MM.1S (cell line): ENCODE data around the gene SLC22A14.

Experiments
- DNase-seq: peaks from one replicate; pipeline ENCODE4 v3.0.0-alpha.2; 2015
- H2AFZ ChIP-seq: fragments of 300-600 bp; sonication (generic); 2 replicates; pipeline ENCODE4 v1.6.0; 2016; ENCODE audit warnings: antibody characterized with exemption, low read length
- H3F3A ChIP-seq: fragments of 300-600 bp; sonication (generic); 2 replicates; pipeline ENCODE4 v1.6.1; 2016; ENCODE audit warnings: mild to moderate bottlenecking, antibody characterized with exemption, low read length, moderate library complexity, mixed read lengths; ENCODE audit not compliant: insufficient read depth
- H3K27ac ChIP-seq: fragments of 300-600 bp; sonication (generic); 2 replicates; pipeline ENCODE4 v1.5.1; 2016; ENCODE audit warnings: mild to moderate bottlenecking, low read length
- H3K27me3 ChIP-seq: fragments of 300-600 bp; sonication (generic); replicated peaks from 2 replicates; pipeline ENCODE4 v1.6.0; 2016; ENCODE audit warnings: low read length; ENCODE audit not compliant: insufficient read depth
- H3K36me3 ChIP-seq: fragments of 300-600 bp; sonication (generic); replicated peaks from 2 replicates; pipeline ENCODE4 v1.6.1; 2016; ENCODE audit warnings: mild to moderate bottlenecking, low read length, mixed read lengths; ENCODE audit not compliant: insufficient read depth
- H3K4me1 ChIP-seq: fragments of 300-600 bp; sonication (generic); 2 replicates; pipeline ENCODE4 v1.6.1; 2016; ENCODE audit warnings: low read length, mixed read lengths
- H3K4me2 ChIP-seq: fragments of 300-600 bp; sonication (generic); 2 replicates; pipeline ENCODE4 v1.6.0; 2016; ENCODE audit warnings: low read depth, low read length
- H3K4me3 ChIP-seq: fragments of 300-600 bp; sonication (generic); 2 replicates; pipeline ENCODE4 v1.5.1; 2016; ENCODE audit warnings: low read length, mixed read lengths
- H3K79me2 ChIP-seq: fragments of 300-600 bp; sonication (generic); 2 replicates; pipeline ENCODE4 v1.6.1; 2016; ENCODE audit warnings: mixed run types, low read length, mixed read lengths
- H3K9ac ChIP-seq: fragments of 300-600 bp; sonication (generic); 2 replicates; pipeline ENCODE4 v1.6.1; 2016; ENCODE audit warnings: low read length, mixed read lengths
- H3K9me2 ChIP-seq: fragments of 300-600 bp; sonication (generic); replicated peaks from 2 replicates; pipeline ENCODE4 v1.6.1; 2016; ENCODE audit warnings: mild to moderate bottlenecking, low read length, mixed read lengths; ENCODE audit not compliant: insufficient read depth
- H3K9me3 ChIP-seq: fragments of 300-600 bp; sonication (generic); replicated peaks from 2 replicates; pipeline ENCODE4 v1.6.1; 2016; ENCODE audit warnings: mild to moderate bottlenecking, low read length, mixed read lengths; ENCODE audit not compliant: insufficient read depth
- H4K20me1 ChIP-seq: fragments of 300-600 bp; sonication (generic); 2 replicates; pipeline ENCODE4 v1.6.1; 2016; ENCODE audit warnings: mild to moderate bottlenecking, low read length, moderate library complexity, mixed read lengths; ENCODE audit not compliant: insufficient read depth
- CTCF ChIP-seq: fragments of 300-600 bp; sonication (generic); IDR thresholded peaks from 2 replicates; pipeline ENCODE4 v1.5.1; 2016; ENCODE audit warnings: antibody characterized with exemption, low read length, mixed read lengths
- EZH2 ChIP-seq: fragments of 300-600 bp; sonication (generic); optimal IDR thresholded peaks from 2 replicates; pipeline ENCODE3; 2017; ENCODE audit warnings: low read depth, mild to moderate bottlenecking, antibody characterized with exemption, low read length, mixed read lengths
- EZH2phosphoT487 ChIP-seq: fragments of 300-600 bp; sonication (generic); IDR thresholded peaks from 2 replicates; pipeline ENCODE4 v1.6.1; 2018; ENCODE audit warnings: antibody characterized with exemption, low read length

SLC22A14 gene

GRCh38 chr3:38297537-38297936, 15.4 kb downstream of the SLC22A14 start:
- Histone ChIP-seq H3K36me3 (no peaks in the 10 kb centered on the region), H3K9ac (no peak overlapping the region), H3K9me2 (no peaks in the 10 kb centered on the region), H3K27me3 (no peaks in the 10 kb centered on the region), H3K27ac (no peak overlapping the region), H2AFZ (no peak overlapping the region), H3K9me3 (no peaks in the 10 kb centered on the region), H4K20me1 (no peaks in the 10 kb centered on the region), H3F3A (no peaks in the 10 kb centered on the region), H3K79me2 (no peaks in the 10 kb centered on the region), H3K4me2 (no peak overlapping the region), H3K4me3 (no peak overlapping the region), H3K4me1 (no peaks in the 10 kb centered on the region)
- DNase-seq: no peak
- no peak for TF ChIP-seq CTCF
- no peak for TF ChIP-seq EZH2
- no peak for TF ChIP-seq EZH2phosphoT487

- no peaks in the 10 kb centered on the region for H3K9me2 ChIP-seq
- H3F3A ChIP-seq: no peaks in the 10 kb centered on the region
- H3K9me3 ChIP-seq: no peaks in the 10 kb centered on the region
- TF ChIP-seq CTCF (peak; percentile 48), EZH2phosphoT487 (no peak)
- H2AFZ ChIP-seq: no peak overlapping the region
- H4K20me1 ChIP-seq: no peaks in the 10 kb centered on the region
- H3K27me3 ChIP-seq: no peaks in the 10 kb centered on the region
- H3K27ac ChIP-seq: no peak overlapping the region
- no peak overlapping the region for H3K4me2 ChIP-seq
- no peaks in the 10 kb centered on the region for H3K4me1 ChIP-seq
- peak; percentile 23 for DNase-seq
- no peaks in the 10 kb centered on the region for H3K79me2 ChIP-seq
- no peak overlapping the region for H3K4me3 ChIP-seq
- no peak overlapping the region for H3K9ac ChIP-seq
- H3K36me3 ChIP-seq: no peaks in the 10 kb centered on the region
Measured at GRCh38 chr3:38297947-38298711, 16.0 kb downstream of the SLC22A14 start.

GRCh38 chr3:38306941-38307340, 24.8 kb downstream of the SLC22A14 start:
- Histone ChIP-seq H3K9me3 (no peaks in the 10 kb centered on the region), H3K4me3 (no peak overlapping the region)

More at GRCh38 chr3:38306941-38307340, 24.8 kb downstream of the SLC22A14 start:
- Histone ChIP-seq H3K9me2 (no peaks in the 10 kb centered on the region), H3K27ac (no peak overlapping the region), H3F3A (no peaks in the 10 kb centered on the region), H3K4me2 (no peak overlapping the region), H4K20me1 (no peaks in the 10 kb centered on the region), H3K9ac (no peak overlapping the region), H2AFZ (no peak overlapping the region), H3K4me1 (no peaks in the 10 kb centered on the region), H3K79me2 (no peaks in the 10 kb centered on the region), H3K36me3 (no peaks in the 10 kb centered on the region), H3K27me3 (no peaks in the 10 kb centered on the region)
- DNase-seq: no peak
- TF ChIP-seq EZH2 (no peak), EZH2phosphoT487 (no peak), CTCF (no peak)
